WTC11 (cell line): Measurements from ENCODE around the gene LDB3.

Experiments
- ESRRA ChIP-seq: sonication (generic); formaldehyde crosslinking; IDR thresholded peaks from 2 replicates; pipeline ENCODE4 v1.8.1; 2022; ENCODE audit warnings: mild to moderate bottlenecking, missing genetic modification reagents, borderline replicate concordance
- TF ChIP-seq, protein P1 (sequence below): fragments of 200-600 bp; IDR thresholded peaks from 2 replicates; pipeline ENCODE4 v1.8.0; 2022; ENCODE audit warnings: antibody characterized with exemption
- TF ChIP-seq, protein P2 (sequence below): sonication (generic); formaldehyde crosslinking; IDR thresholded peaks from 2 replicates; pipeline ENCODE4 v1.8.0; 2022; ENCODE audit warnings: missing genetic modification reagents
- TF ChIP-seq, protein P3 (sequence below): sonication (generic); formaldehyde crosslinking; IDR thresholded peaks from 2 replicates; pipeline ENCODE4 v1.8.1; 2022; ENCODE audit warnings: low read depth, missing genetic modification reagents, borderline replicate concordance

DNA sequence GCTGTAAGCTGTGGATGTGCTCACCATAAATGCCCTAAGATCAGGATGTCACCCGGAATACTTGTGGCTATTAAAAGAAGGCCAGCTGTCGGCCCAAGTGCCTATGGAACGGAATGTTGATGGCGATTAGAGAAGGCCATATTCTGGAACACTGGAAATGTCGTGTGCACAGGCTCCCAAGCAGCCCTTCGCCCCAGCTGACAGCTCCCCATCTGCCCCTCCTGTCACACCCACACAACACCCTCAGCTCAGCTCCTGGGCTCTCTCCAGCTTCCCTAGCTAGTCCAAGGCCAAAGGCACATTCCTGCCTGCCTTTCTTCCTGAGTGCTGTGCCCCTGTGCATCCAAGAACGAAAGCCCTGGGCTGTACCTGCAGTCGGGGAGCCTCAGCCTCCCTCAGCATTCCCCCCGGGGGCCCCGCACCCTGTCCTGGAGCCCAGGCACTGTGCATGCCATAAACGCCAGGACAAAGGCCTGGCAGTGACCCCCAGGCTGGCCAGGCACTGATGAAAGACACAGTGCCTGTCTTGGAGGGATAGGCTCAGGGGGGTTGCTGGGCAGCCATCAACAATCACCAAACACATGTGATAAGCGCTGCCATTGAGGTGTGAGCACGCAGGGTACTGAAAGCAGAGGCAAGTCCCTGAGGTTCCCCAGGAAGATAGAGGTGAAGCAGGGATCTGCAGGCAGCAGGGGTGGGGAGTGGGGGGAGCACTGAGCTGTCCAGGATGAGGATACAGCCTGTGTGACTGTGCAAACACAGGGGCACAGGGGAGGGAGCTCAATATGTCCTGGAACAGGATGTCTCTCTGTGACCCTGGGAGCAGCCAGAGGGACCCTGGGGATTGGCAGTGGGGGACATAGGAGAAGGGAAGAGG is 3.7 kb upstream of the LDB3 start:
- TF ChIP-seq, protein P1, sequence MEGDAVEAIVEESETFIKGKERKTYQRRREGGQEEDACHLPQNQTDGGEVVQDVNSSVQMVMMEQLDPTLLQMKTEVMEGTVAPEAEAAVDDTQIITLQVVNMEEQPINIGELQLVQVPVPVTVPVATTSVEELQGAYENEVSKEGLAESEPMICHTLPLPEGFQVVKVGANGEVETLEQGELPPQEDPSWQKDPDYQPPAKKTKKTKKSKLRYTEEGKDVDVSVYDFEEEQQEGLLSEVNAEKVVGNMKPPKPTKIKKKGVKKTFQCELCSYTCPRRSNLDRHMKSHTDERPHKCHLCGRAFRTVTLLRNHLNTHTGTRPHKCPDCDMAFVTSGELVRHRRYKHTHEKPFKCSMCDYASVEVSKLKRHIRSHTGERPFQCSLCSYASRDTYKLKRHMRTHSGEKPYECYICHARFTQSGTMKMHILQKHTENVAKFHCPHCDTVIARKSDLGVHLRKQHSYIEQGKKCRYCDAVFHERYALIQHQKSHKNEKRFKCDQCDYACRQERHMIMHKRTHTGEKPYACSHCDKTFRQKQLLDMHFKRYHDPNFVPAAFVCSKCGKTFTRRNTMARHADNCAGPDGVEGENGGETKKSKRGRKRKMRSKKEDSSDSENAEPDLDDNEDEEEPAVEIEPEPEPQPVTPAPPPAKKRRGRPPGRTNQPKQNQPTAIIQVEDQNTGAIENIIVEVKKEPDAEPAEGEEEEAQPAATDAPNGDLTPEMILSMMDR = no peak
- TF ChIP-seq ESRRA (CRISPR knock-in tag) = no peak
- TF ChIP-seq, protein P2, sequence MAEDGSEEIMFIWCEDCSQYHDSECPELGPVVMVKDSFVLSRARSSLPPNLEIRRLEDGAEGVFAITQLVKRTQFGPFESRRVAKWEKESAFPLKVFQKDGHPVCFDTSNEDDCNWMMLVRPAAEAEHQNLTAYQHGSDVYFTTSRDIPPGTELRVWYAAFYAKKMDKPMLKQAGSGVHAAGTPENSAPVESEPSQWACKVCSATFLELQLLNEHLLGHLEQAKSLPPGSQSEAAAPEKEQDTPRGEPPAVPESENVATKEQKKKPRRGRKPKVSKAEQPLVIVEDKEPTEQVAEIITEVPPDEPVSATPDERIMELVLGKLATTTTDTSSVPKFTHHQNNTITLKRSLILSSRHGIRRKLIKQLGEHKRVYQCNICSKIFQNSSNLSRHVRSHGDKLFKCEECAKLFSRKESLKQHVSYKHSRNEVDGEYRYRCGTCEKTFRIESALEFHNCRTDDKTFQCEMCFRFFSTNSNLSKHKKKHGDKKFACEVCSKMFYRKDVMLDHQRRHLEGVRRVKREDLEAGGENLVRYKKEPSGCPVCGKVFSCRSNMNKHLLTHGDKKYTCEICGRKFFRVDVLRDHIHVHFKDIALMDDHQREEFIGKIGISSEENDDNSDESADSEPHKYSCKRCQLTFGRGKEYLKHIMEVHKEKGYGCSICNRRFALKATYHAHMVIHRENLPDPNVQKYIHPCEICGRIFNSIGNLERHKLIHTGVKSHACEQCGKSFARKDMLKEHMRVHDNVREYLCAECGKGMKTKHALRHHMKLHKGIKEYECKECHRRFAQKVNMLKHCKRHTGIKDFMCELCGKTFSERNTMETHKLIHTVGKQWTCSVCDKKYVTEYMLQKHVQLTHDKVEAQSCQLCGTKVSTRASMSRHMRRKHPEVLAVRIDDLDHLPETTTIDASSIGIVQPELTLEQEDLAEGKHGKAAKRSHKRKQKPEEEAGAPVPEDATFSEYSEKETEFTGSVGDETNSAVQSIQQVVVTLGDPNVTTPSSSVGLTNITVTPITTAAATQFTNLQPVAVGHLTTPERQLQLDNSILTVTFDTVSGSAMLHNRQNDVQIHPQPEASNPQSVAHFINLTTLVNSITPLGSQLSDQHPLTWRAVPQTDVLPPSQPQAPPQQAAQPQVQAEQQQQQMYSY = no peak
- TF ChIP-seq, protein P3, sequence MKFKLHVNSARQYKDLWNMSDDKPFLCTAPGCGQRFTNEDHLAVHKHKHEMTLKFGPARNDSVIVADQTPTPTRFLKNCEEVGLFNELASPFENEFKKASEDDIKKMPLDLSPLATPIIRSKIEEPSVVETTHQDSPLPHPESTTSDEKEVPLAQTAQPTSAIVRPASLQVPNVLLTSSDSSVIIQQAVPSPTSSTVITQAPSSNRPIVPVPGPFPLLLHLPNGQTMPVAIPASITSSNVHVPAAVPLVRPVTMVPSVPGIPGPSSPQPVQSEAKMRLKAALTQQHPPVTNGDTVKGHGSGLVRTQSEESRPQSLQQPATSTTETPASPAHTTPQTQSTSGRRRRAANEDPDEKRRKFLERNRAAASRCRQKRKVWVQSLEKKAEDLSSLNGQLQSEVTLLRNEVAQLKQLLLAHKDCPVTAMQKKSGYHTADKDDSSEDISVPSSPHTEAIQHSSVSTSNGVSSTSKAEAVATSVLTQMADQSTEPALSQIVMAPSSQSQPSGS = no peak
